Uterus (tissue), 2 donors: ENCODE measurements around the gene HLF.

Experiments used
- CTCF ChIP-seq, 4 experiments: fragments of 200-600 bp in 2 of 4; fragments of 450-650 bp in 2 of 4; sonication (generic) in 2 of 4; IDR thresholded peaks; one replicate each; pipeline ENCODE4 v1.5.1; 2016 to 2019; ENCODE audit warnings: antibody characterized with exemption in 4 of 4, mild to moderate bottlenecking in 2 of 4, moderate library complexity in 1 of 4
- POLR2A ChIP-seq, 2 donors: fragments of 450-650 bp; IDR thresholded peaks; one replicate each; pipeline ENCODE4 v1.6.1; 2016; ENCODE audit warnings: antibody characterized with exemption in 2 of 2, mild to moderate bottlenecking in 1 of 2, moderate library complexity in 1 of 2

- TF ChIP-seq CTCF (IDR thresholded peaks at IDR 0.05): no peak
- no peak for TF ChIP-seq POLR2A (IDR thresholded peaks at IDR 0.05)
Observed at GRCh38 chr17:55245986-55246385, 18.8 kb upstream of the HLF start.
